K562 (cell line): ENCODE measurements around the gene RPS6KA2. TPM values are rescaled to one million over a fixed set of nuclear protein-coding genes. Genes with fewer than 3 reads are reported as not detected.

Source experiments
- FOXO4 ChIP-seq: fragments of 450-650 bp; formaldehyde crosslinking; IDR thresholded peaks from 2 replicates; pipeline ENCODE4 v1.4.0; 2020; ENCODE audit warnings: mild to moderate bottlenecking, moderate library complexity
- GATA2 ChIP-seq: sonication (generic); formaldehyde crosslinking; IDR thresholded peaks from 2 replicates; pipeline ENCODE4 v1.4.0; 2020; ENCODE audit warnings: mild to moderate bottlenecking, missing genetic modification reagents
- HNRNPK ChIP-seq: fragments of 200-400 bp; formaldehyde crosslinking; IDR thresholded peaks from one replicate; pipeline ENCODE4 v1.6.1; 2018; ENCODE audit warnings: mild to moderate bottlenecking, low read depth, low read length; ENCODE audit not compliant: poor library complexity, severe bottlenecking
- HNRNPL ChIP-seq: fragments of 200-400 bp; formaldehyde crosslinking; IDR thresholded peaks from 2 replicates; pipeline ENCODE4 v1.6.1; 2017; ENCODE audit warnings: low read depth, mild to moderate bottlenecking, low read length
- HOMEZ ChIP-seq: fragments of 250-450 bp; sonication (Bioruptor Pico); IDR thresholded peaks from 2 replicates; pipeline ENCODE4 v1.4.0; 2020; ENCODE audit warnings: mild to moderate bottlenecking, moderate library complexity
- HOXB6 ChIP-seq: fragments of 250-450 bp; sonication (Bioruptor Pico); IDR thresholded peaks from 2 replicates; pipeline ENCODE4 v1.5.1; 2022; ENCODE audit warnings: mild to moderate bottlenecking, borderline replicate concordance
- IRF2 ChIP-seq: sonication (generic); formaldehyde crosslinking; IDR thresholded peaks from 2 replicates; pipeline ENCODE4 v1.8.1; 2022; ENCODE audit warnings: mild to moderate bottlenecking, missing genetic modification reagents
- NKRF ChIP-seq: fragments of 450-650 bp; IDR thresholded peaks from 2 replicates; pipeline ENCODE4 v1.6.1; 2016; ENCODE audit warnings: borderline replicate concordance
- POLR2G ChIP-seq: fragments of 200-400 bp; formaldehyde crosslinking; IDR thresholded peaks from 2 replicates; pipeline ENCODE4 v1.6.1; 2017; ENCODE audit warnings: low read depth, mild to moderate bottlenecking, antibody characterized with exemption, low read length, moderate library complexity
- RFX5 ChIP-seq: IDR thresholded peaks from 2 replicates; pipeline ENCODE4 v1.6.1; 2011; ENCODE audit warnings: low read depth, mild to moderate bottlenecking, improper control_type of control experiment, low read length
- RHOXF2B ChIP-seq: fragments of 250-450 bp; sonication (Bioruptor Pico); conservative IDR thresholded peaks from 2 replicates; pipeline ENCODE4 v1.5.1; 2021
- USF1 ChIP-seq: sonication (generic); formaldehyde crosslinking; IDR thresholded peaks from 2 replicates; pipeline ENCODE4 v1.9.0; 2022; ENCODE audit warnings: mild to moderate bottlenecking, missing genetic modification reagents
- ZNF280A ChIP-seq: fragments of 450-650 bp; IDR thresholded peaks from 2 replicates; pipeline ENCODE4 v1.6.1; 2018; ENCODE audit warnings: mild to moderate bottlenecking, low read depth; ENCODE audit not compliant: partially characterized antibody
- ZNF311 ChIP-seq: fragments of 250-450 bp; sonication (Bioruptor Pico); IDR thresholded peaks from 2 replicates; pipeline ENCODE4 v1.4.0; 2020; ENCODE audit warnings: mild to moderate bottlenecking, moderate library complexity
- polyA plus RNA-seq, 8 experiments: library from polyadenylated mRNA; depleted of rRNA in 4 of 8; stranded (reverse) in 5 of 8; unstranded in 3 of 8; fragments of >200 nt; fragmentation: Nextera tagmentation in 2 of 8; fragmentation: Illumina TruSeq in 1 of 8; extraction: Ambion mirVana in 2 of 8; extraction: Trizol in 1 of 8; gene quantifications; 2 replicates each; pipeline versions ENCODE4 v1.2.1 to v1.2.3, GENCODE V29; 2011 to 2014; ENCODE audit warnings: inconsistent platforms in 1 of 8, missing spikeins in 1 of 8
- total RNA-seq, 7 experiments: library from RNA; depleted of rRNA in 6 of 7; stranded (reverse); fragments of >200 nt in 6 of 7; fragmentation: Illumina TruSeq in 2 of 7; extraction: Trizol in 2 of 7; gene quantifications; 2 replicates each; pipeline versions ENCODE4 v1.2.1 to v1.2.3, GENCODE V29; 2011 to 2021; ENCODE audit warnings: low replicate concordance in 1 of 7

The RPS6KA2 gene
- total and polyA plus RNA-seq, 9 of the 15 experiments (the other 6 are each of a cell fraction or from before 2014, with no cell fraction given): 0.29 to 1.00 (median 0.53) TPM

- TF ChIP-seq HOXB6 (CRISPR knock-in tag) (no peak), GATA2 (no peak), USF1 (CRISPR knock-in tag) (no peak), HNRNPK (no peak), HOMEZ (CRISPR knock-in tag) (no peak), FOXO4 (CRISPR knock-in tag) (no peak), NKRF (no peak), RFX5 (no peak), ZNF280A (no peak), POLR2G (no peak), ZNF311 (CRISPR knock-in tag) (no peak), HNRNPL (no peak), RHOXF2B (CRISPR knock-in tag) (no peak), IRF2 (CRISPR knock-in tag) (no peak)
Measured at GRCh38 chr6:166627033-166627874, at the start of gene RPS6KA2 (continued).
